Spleen (tissue), 11 donors: ENCODE results near the gene POLN. TPM values are rescaled to one million over a fixed set of nuclear protein-coding genes. Genes with fewer than 3 reads are reported as not detected.

Experiments used
- DNase-seq: peaks from one replicate; pipeline ENCODE4 v3.0.0-alpha.2; 2020
- H3K27ac ChIP-seq, 8 donors: fragments of 200-600 bp; sonication (generic) in 7 of 8; 1 replicate in 4 of 8; 2 replicates in 4 of 8; pipeline versions ENCODE4 v1.5.0 to v1.8.0; 2016 to 2021; ENCODE audit warnings: inconsistent platforms in 4 of 8, mild to moderate bottlenecking in 4 of 8, moderate library complexity in 1 of 8
- H3K27me3 ChIP-seq, 7 donors: fragments of 200-600 bp; sonication (generic) in 6 of 7; replicated peaks in 1 of 7; 1 replicate in 4 of 7; 2 replicates in 3 of 7; pipeline versions ENCODE4 v1.5.0 to v1.8.0; 2016 to 2021; ENCODE audit warnings: inconsistent platforms in 3 of 7, mild to moderate bottlenecking in 1 of 7
- H3K36me3 ChIP-seq, 6 donors: fragments of 200-600 bp; sonication (generic) in 5 of 6; 1 replicate in 4 of 6; 2 replicates in 2 of 6; pipeline versions ENCODE4 v1.5.0 to v1.8.0; 2016 to 2021; ENCODE audit warnings: inconsistent platforms in 2 of 6
- H3K4me1 ChIP-seq, 6 donors: fragments of 200-600 bp; sonication (generic) in 5 of 6; 1 replicate in 3 of 6; 2 replicates in 3 of 6; pipeline versions ENCODE4 v1.5.0 to v1.8.0; 2016 to 2021; ENCODE audit warnings: inconsistent platforms in 3 of 6
- H3K4me3 ChIP-seq, 8 donors: fragments of 200-600 bp; sonication (generic) in 7 of 8; 1 replicate in 4 of 8; 2 replicates in 4 of 8; pipeline versions ENCODE4 v1.5.0 to v1.8.0; 2016 to 2021; ENCODE audit warnings: inconsistent platforms in 4 of 8, mild to moderate bottlenecking in 4 of 8, moderate library complexity in 2 of 8
- H3K9me3 ChIP-seq, 8 donors: fragments of 200-600 bp; sonication (generic) in 7 of 8; 1 replicate in 4 of 8; 2 replicates in 4 of 8; pipeline versions ENCODE4 v1.5.0 to v1.8.0; 2016 to 2021; ENCODE audit warnings: inconsistent platforms in 4 of 8
- CTCF ChIP-seq, 11 experiments: fragments of 200-600 bp in 7 of 11; fragments of 450-650 bp in 4 of 11; sonication (generic) in 4 of 11; IDR thresholded peaks in 8 of 11; conservative IDR thresholded peaks in 3 of 11; 1 replicate in 7 of 11; 2 replicates in 4 of 11; pipeline versions ENCODE4 v1.4.0 to v1.8.0; 2016 to 2021; ENCODE audit warnings: antibody characterized with exemption in 11 of 11, inconsistent platforms in 4 of 11, mild to moderate bottlenecking in 1 of 11
- POLR2A ChIP-seq, 3 donors: fragments of 450-650 bp; IDR thresholded peaks; one replicate each; pipeline ENCODE4 v1.5.1; 2017; ENCODE audit warnings: antibody characterized with exemption in 3 of 3, mild to moderate bottlenecking in 1 of 3
- POLR2AphosphoS5 ChIP-seq, 3 donors: sonication (generic); formaldehyde crosslinking; IDR thresholded peaks; one replicate each; pipeline ENCODE4 v1.5.1; 2017; ENCODE audit warnings: antibody characterized with exemption in 3 of 3
- WGBS, 5 donors: extraction: QIAGEN DNeasy Blood & Tissue Kit in 3 of 5; methylation state at CpG; one replicate each; pipeline versions ENCODE4 v1.1.5 to v1.1.7; 2013 to 2018; 5-methylcytosine and 5-hydroxymethylcytosine counted together
- intact Hi-C: fragments of 100-400 bp; cut with DNase I; formaldehyde crosslinking; loops from one replicate; pipeline ENCODE4 v1.15.0; 2023; ENCODE audit warnings: low total_unique reads
- polyA plus RNA-seq, 3 donors: library from polyadenylated mRNA; stranded (reverse); fragments of 200-250 nt; gene quantifications; one replicate each; pipeline ENCODE4 v1.2.1, GENCODE V29; 2013
- total RNA-seq, 7 donors: library from RNA; depleted of rRNA in 3 of 7; stranded (reverse); fragments of >200 nt in 3 of 7; fragmentation: NEBNext Ultra II Directional in 4 of 7; extraction: Animal tissue kit (Norgen Biotek cat#: 25700) in 4 of 7; gene quantifications; one replicate each; pipeline versions ENCODE4 v1.1.0 to v1.2.1, GENCODE V29; 2016 to 2021
- donor health status: healthy with polysubstance abuse.
- donor health status: DM: no; HTN: no; CAD: no; lungs with moderate emphysema.
- donor health status: DM: no; HTN: no; CAD: no.
- donor health status: Bipolar disorder and iron deficiency.
- donor health status: healthy.
- donor health status: DM: no; HTN: no; CAD: no.
- donor health status: DM: yes; HTN: yes; CAD: no.

POLN gene
- total and polyA plus RNA-seq, 10 donors: 1.2 to 3.5 (median 2.5) TPM

- TF ChIP-seq POLR2A (IDR thresholded peaks at IDR 0.05): no peak
- TF ChIP-seq POLR2AphosphoS5 (IDR thresholded peaks at IDR 0.05): no peak
- TF ChIP-seq CTCF (IDR thresholded peaks at IDR 0.05 in 8 of 11, conservative IDR thresholded peaks at IDR 0.05 in 3 of 11): no peak
- intact Hi-C loops: no loop called here
- H3K27me3 ChIP-seq: no peaks in the 10 kb centered on the region
- no peak for DNase-seq
- no peak overlapping the region for H3K4me3 ChIP-seq
- H3K9me3 ChIP-seq: no peaks in the 10 kb centered on the region
- no peaks in the 10 kb centered on the region for H3K36me3 ChIP-seq
- no peaks in the 10 kb centered on the region for H3K4me1 ChIP-seq
- 67 to 78% (median 73%) methylated on average over 7 of the region's 7 CpGs for WGBS, 5 donors
- H3K27ac ChIP-seq: no peak overlapping the region
These were observed 99.1 kb downstream of the POLN start for GRCh38 chr4:2142630-2143427.

DNA sequence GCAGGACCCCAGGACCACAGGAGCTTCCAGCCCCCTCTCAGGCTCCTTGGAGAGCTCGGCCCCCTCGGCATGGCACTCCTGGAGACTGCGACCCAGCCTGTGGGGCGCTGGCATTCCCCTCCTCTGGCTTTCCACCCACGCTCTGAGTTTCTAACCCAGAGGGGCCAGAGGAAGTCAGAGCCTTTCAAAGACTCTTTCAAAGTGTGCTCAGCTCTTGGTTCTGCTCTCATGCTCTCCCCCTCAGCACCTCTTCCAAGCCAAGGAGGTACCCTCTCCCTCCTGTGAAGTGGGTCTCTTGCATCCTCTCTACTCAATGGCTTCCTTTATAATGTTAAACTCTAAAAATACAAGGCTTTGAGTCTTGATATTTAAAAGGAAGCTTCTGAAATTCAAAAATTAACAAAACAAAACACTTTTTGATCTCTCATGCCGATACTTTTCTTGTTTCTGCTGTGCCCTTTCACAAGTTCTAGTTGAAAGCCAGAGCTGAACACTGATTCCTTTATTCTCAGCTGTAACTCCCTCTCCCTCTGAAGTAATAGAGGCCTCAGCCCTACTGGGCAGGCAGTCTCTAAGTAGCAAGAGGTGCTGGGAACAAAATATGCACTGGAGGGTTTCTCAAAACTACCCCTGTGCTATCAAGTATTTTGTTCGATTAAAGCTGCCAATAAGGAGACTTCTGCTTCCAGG is 100.0 kb downstream of the POLN start:
- WGBS, 5 donors: 66 to 85% (median 79%) methylated on average over 7 of the region's 7 CpGs
- H3K36me3 ChIP-seq: no peaks in the 10 kb centered on the region
- no peak for DNase-seq

DNA sequence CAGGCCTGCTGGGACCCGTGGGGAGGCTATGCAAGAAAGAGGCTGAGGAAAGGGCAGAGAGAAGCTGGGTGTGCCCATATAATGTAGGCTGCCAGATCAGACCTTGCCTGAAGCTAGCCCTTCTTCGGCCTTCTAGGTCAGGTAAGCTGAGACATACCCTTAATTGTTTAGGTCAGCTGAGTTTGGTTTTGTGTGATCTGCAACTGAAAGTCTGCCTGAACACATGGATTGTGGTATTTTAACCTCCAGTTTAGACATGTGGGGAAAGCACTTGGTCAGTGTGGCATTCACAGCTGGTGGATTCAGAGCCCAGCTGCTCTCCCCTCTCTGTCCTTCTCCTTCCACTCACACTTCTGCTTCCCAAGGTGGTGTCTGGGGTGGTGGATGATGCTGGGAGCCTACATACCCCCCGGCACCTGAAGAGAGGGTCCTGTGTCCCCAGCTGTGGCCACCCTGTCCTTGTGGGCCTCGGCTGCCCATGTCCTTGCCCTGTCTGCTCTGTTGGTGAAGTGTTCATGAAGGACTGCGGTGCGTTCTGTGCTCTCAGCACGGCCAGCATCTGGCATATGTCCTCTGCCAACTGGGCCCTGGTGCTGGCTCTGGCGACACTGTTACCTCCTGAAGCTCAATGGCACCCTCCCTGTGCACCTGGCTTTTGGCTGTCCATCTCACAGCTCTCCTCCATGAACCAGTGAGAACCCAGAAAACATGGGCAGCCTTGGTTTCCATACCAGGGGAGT is 100.7 kb downstream of the POLN start:
- H3K27me3 ChIP-seq: no peaks in the 10 kb centered on the region
- 77 to 94% (median 89%) methylated on average over 7 to 8 of the region's 8 CpGs for WGBS, 5 donors
- intact Hi-C loops: no loop called here
- no peak overlapping the region for H3K4me3 ChIP-seq
- H3K36me3 ChIP-seq: no peaks in the 10 kb centered on the region
- no peak overlapping the region for H3K27ac ChIP-seq
- no peak for DNase-seq
- TF ChIP-seq POLR2AphosphoS5 (IDR thresholded peaks at IDR 0.05) (no peak), CTCF (IDR thresholded peaks at IDR 0.05 in 8 of 11, conservative IDR thresholded peaks at IDR 0.05 in 3 of 11) (no peak), POLR2A (IDR thresholded peaks at IDR 0.05) (no peak)
- no peaks in the 10 kb centered on the region for H3K4me1 ChIP-seq
- no peaks in the 10 kb centered on the region for H3K9me3 ChIP-seq

More for the DNA sequence above, 100.0 kb downstream of the POLN start:
- TF ChIP-seq POLR2A (IDR thresholded peaks at IDR 0.05): no peak
- no peak for TF ChIP-seq CTCF (IDR thresholded peaks at IDR 0.05 in 8 of 11, conservative IDR thresholded peaks at IDR 0.05 in 3 of 11)
- TF ChIP-seq POLR2AphosphoS5 (IDR thresholded peaks at IDR 0.05): no peak
- H3K27me3 ChIP-seq: no peaks in the 10 kb centered on the region
- intact Hi-C loops: no loop called here
- H3K4me3 ChIP-seq: no peak overlapping the region
- no peaks in the 10 kb centered on the region for H3K9me3 ChIP-seq
- no peak overlapping the region for H3K27ac ChIP-seq
- no peaks in the 10 kb centered on the region for H3K4me1 ChIP-seq
